IMR-90 (cell line): ENCODE data around the gene COL9A3. TPM values are rescaled to one million over a fixed set of nuclear protein-coding genes. Genes with fewer than 3 reads are reported as not detected.
A peak's percentile ranks its signal among the peaks of the same experiment; 100 is the strongest.

Experiments
- ATAC-seq: fragments of 200-7000 bp; cut with Tn5 transposase; 2 replicates; pipeline ENCODE4 v1.9.1; 2020; ENCODE audit warnings: low read depth, mild to moderate bottlenecking, moderate library complexity
- BruUV-seq: library from RNA; stranded (reverse); fragments of 400-500 nt; replicated peaks from 2 replicates; lab custom pipeline; 2021; lab: Mats Ljungman, UMichigan
- CTCF ChIA-PET: fragments of 300-600 bp; formaldehyde crosslinking; extraction: SDS; loops from one replicate; lab custom pipeline; 2021; ENCODE audit warnings: antibody characterized with exemption; lab: Yijun Ruan, JAX
- POLR2A ChIA-PET: fragments of 300-600 bp; sonication (Branson Sonifier 250); formaldehyde crosslinking; loops from one replicate; lab custom pipeline; 2022; ENCODE audit warnings: antibody characterized with exemption; ENCODE audit not compliant: unreplicated experiment; lab: Charles Lee
- DNase-seq: peaks from one replicate; pipeline ENCODE4 v3.0.0; 2013
- H2AFZ ChIP-seq: replicated peaks from 2 replicates; pipeline ENCODE3; 2013; ENCODE audit warnings: low read length, mild to moderate bottlenecking; ENCODE audit not compliant: poor library complexity
- H2AK5ac ChIP-seq: 2 replicates; pipeline ENCODE4 v1.6.1; 2013; ENCODE audit warnings: low read depth, low read length, inconsistent platforms
- H2AK9ac ChIP-seq: replicated peaks from 2 replicates; pipeline ENCODE3; 2013; ENCODE audit warnings: mild to moderate bottlenecking, low read depth, low read length, moderate library complexity; ENCODE audit not compliant: poor library complexity
- H2BK120ac ChIP-seq: 2 replicates; pipeline ENCODE4 v1.6.1; 2013; ENCODE audit warnings: low read depth, low read length, inconsistent platforms
- H2BK15ac ChIP-seq: 3 replicates; pipeline ENCODE4 v1.6.1; 2013; ENCODE audit warnings: low read depth, low read length, inconsistent platforms
- H2BK20ac ChIP-seq: 2 replicates; pipeline ENCODE4 v1.6.1; 2013; ENCODE audit warnings: low read depth, mild to moderate bottlenecking, inconsistent platforms, low read length, moderate library complexity
- H2BK5ac ChIP-seq: 2 replicates; pipeline ENCODE4 v1.6.1; 2013; ENCODE audit warnings: mild to moderate bottlenecking, low read depth, low read length, inconsistent platforms; ENCODE audit not compliant: poor library complexity, severe bottlenecking
- H3K14ac ChIP-seq: replicated peaks from 2 replicates; pipeline ENCODE4 v1.6.1; 2013; ENCODE audit warnings: low read depth, low read length, inconsistent platforms
- H3K18ac ChIP-seq: 2 replicates; pipeline ENCODE4 v1.6.1; 2013; ENCODE audit warnings: low read depth, low read length, control low read depth
- H3K23ac ChIP-seq: 2 replicates; pipeline ENCODE4 v1.6.1; 2013; ENCODE audit warnings: low read depth, low read length, inconsistent platforms
- H3K27ac ChIP-seq: 2 replicates; pipeline ENCODE4 v1.5.1; 2013; ENCODE audit warnings: mild to moderate bottlenecking, control low read depth, low read length; ENCODE audit not compliant: insufficient read depth
- H3K27me3 ChIP-seq: 2 replicates; pipeline ENCODE4 v1.6.1; 2013; ENCODE audit warnings: low read length; ENCODE audit not compliant: control insufficient read depth, insufficient read depth
- H3K36me3 ChIP-seq: 2 replicates; pipeline ENCODE4 v1.6.1; 2013; ENCODE audit warnings: low read length, mixed read lengths; ENCODE audit not compliant: control insufficient read depth, insufficient read depth
- H3K4ac ChIP-seq: 2 replicates; pipeline ENCODE4 v1.6.1; 2013; ENCODE audit warnings: low read depth, low read length, inconsistent platforms
- H3K4me1 ChIP-seq: 2 replicates; pipeline ENCODE4 v1.6.1; 2013; ENCODE audit warnings: low read length, mixed read lengths; ENCODE audit not compliant: control insufficient read depth, insufficient read depth
- H3K4me2 ChIP-seq: 2 replicates; pipeline ENCODE4 v1.6.1; 2013; ENCODE audit warnings: low read depth, mild to moderate bottlenecking, control low read depth, low read length, moderate library complexity
- H3K4me3 ChIP-seq: 2 replicates; pipeline ENCODE4 v1.5.1; 2013; ENCODE audit warnings: low read depth, mild to moderate bottlenecking, control low read depth, low read length, moderate library complexity; ENCODE audit not compliant: insufficient read depth
- H3K56ac ChIP-seq: 2 replicates; pipeline ENCODE4 v1.6.1; 2013; ENCODE audit warnings: low read length, inconsistent platforms; ENCODE audit not compliant: insufficient read depth; ENCODE audit errors: extremely low read depth
- H3K79me1 ChIP-seq, 2 experiments: 2 replicates each; pipeline ENCODE4 v1.6.1; 2013; ENCODE audit warnings: low read length in 2 of 2, inconsistent platforms in 1 of 2, low read depth in 1 of 2
- H3K9ac ChIP-seq: 2 replicates; pipeline ENCODE4 v1.6.1; 2013; ENCODE audit warnings: low read depth, low read length, control low read depth
- H3K9me1 ChIP-seq: 2 replicates; pipeline ENCODE4 v1.6.1; 2013; ENCODE audit warnings: low read length, inconsistent platforms; ENCODE audit not compliant: insufficient read depth
- H3K9me3 ChIP-seq: 2 replicates; pipeline ENCODE4 v1.6.1; 2013; ENCODE audit warnings: low read length; ENCODE audit not compliant: control insufficient read depth, insufficient read depth
- H4K20me1 ChIP-seq: 2 replicates; pipeline ENCODE4 v1.6.1; 2013; ENCODE audit warnings: low read length, inconsistent platforms; ENCODE audit not compliant: insufficient read depth
- H4K5ac ChIP-seq: 2 replicates; pipeline ENCODE4 v1.6.1; 2013; ENCODE audit warnings: mild to moderate bottlenecking, low read depth, low read length, control low read depth
- H4K8ac ChIP-seq, 2 experiments: 2 replicates each; pipeline ENCODE4 v1.6.1; 2013; ENCODE audit warnings: low read depth in 2 of 2, low read length in 2 of 2, control low read depth in 1 of 2, inconsistent platforms in 1 of 2
- H4K91ac ChIP-seq: 2 replicates; pipeline ENCODE4 v1.6.1; 2013; ENCODE audit warnings: low read depth, low read length, inconsistent platforms; ENCODE audit not compliant: insufficient read depth
- BHLHE40 ChIP-seq: fragments of 150-350 bp; IDR thresholded peaks from 2 replicates; pipeline ENCODE4 v1.6.1; 2016; ENCODE audit warnings: mild to moderate bottlenecking, low read depth, low read length
- CEBPB ChIP-seq: IDR thresholded peaks from 2 replicates; pipeline ENCODE4 v1.6.1; 2012; ENCODE audit warnings: low read depth, low read length, improper control_type of control experiment
- CHD1 ChIP-seq: IDR thresholded peaks from 2 replicates; pipeline ENCODE4 v1.6.1; 2012; ENCODE audit warnings: low read depth, low read length, improper control_type of control experiment
- MAFK ChIP-seq: IDR thresholded peaks from 2 replicates; pipeline ENCODE4 v1.6.1; 2012; ENCODE audit warnings: low read depth, low read length, improper control_type of control experiment
- MAZ ChIP-seq: IDR thresholded peaks from 2 replicates; pipeline ENCODE4 v1.6.1; 2012; ENCODE audit warnings: low read depth, mild to moderate bottlenecking, low read length, improper control_type of control experiment, moderate library complexity, borderline replicate concordance
- MXI1 ChIP-seq: IDR thresholded peaks from 2 replicates; pipeline ENCODE4 v1.6.1; 2012; ENCODE audit warnings: low read depth, mild to moderate bottlenecking, low read length, moderate library complexity, borderline replicate concordance
- NFE2L2 ChIP-seq: fragments of 150-350 bp; IDR thresholded peaks from 2 replicates; pipeline ENCODE4 v1.6.1; 2016; ENCODE audit warnings: low read depth, mild to moderate bottlenecking, low read length
- POLR2A ChIP-seq: IDR thresholded peaks from 2 replicates; pipeline ENCODE4 v1.6.1; 2012; ENCODE audit warnings: mild to moderate bottlenecking, low read depth, low read length
- RAD21 ChIP-seq: IDR thresholded peaks from 2 replicates; pipeline ENCODE4 v1.6.1; 2012; ENCODE audit warnings: low read length, improper control_type of control experiment
- RCOR1 ChIP-seq: IDR thresholded peaks from 2 replicates; pipeline ENCODE4 v1.6.1; 2012; ENCODE audit warnings: mild to moderate bottlenecking, low read length, improper control_type of control experiment; ENCODE audit not compliant: insufficient replicate concordance
- RFX5 ChIP-seq: IDR thresholded peaks from 2 replicates; pipeline ENCODE4 v1.8.0; 2012; ENCODE audit warnings: low read depth, mild to moderate bottlenecking, low read length, moderate library complexity
- SMC3 ChIP-seq: fragments of 150-350 bp; IDR thresholded peaks from 2 replicates; pipeline ENCODE4 v1.6.1; 2016; ENCODE audit warnings: low read depth, mild to moderate bottlenecking, antibody characterized with exemption, low read length, moderate library complexity
- WGBS, 2 experiments: methylation state at CpG; one replicate each; pipeline versions ENCODE4 v1.1.5 to v1.1.7; 2013; ENCODE audit warnings: missing lambda C conversion rate in 2 of 2; ENCODE audit not compliant: insufficient read length in 1 of 2; ENCODE audit errors: extremely low coverage in 2 of 2; 5-methylcytosine and 5-hydroxymethylcytosine counted together
- dilution Hi-C: fragments of 300-500 bp; cut with HindIII; formaldehyde crosslinking; loops from one replicate; pipeline ENCODE4 v1.14.3; 2018; ENCODE audit warnings: low sequenced_read_pairs; ENCODE audit not compliant: unreplicated experiment
- in situ Hi-C: fragments of 300-500 bp; cut with MboI; formaldehyde crosslinking; loops from 3 replicates; pipeline ENCODE4 v1.14.3; 2019; ENCODE audit warnings: low sequenced_read_pairs, inconsistent platforms, mixed read lengths
- intact Hi-C: fragments of 100-400 bp; cut with micrococcal nuclease; formaldehyde crosslinking; loops from 2 replicates; pipeline ENCODE4 v1.10.0; 2022
- polyA plus RNA-seq, 3 experiments: library from polyadenylated mRNA; depleted of rRNA; stranded (reverse); fragments of >200 nt; gene quantifications; 2 replicates each; pipeline ENCODE4 v1.2.3, GENCODE V29; 2012; ENCODE audit warnings: low replicate concordance in 1 of 3
- total RNA-seq: library from RNA; depleted of rRNA; stranded (reverse); fragments of >200 nt; gene quantifications from 2 replicates; pipeline ENCODE4 v1.2.3, GENCODE V29; 2012
- TF ChIP-seq, protein P1 (sequence below): conservative IDR thresholded peaks from 2 replicates; pipeline ENCODE4 v1.5.1; 2012; ENCODE audit warnings: mild to moderate bottlenecking, low read depth, low read length, improper control_type of control experiment

COL9A3 gene
- total and polyA plus RNA-seq, 2 of the 4 experiments (the other 2 are of a cell fraction): 0.36 to 1.4 TPM

GRCh38 chr20:62843656-62844055, 26.8 kb downstream of the COL9A3 start:
- Histone ChIP-seq H3K27ac (no peak overlapping the region), H2BK5ac (no peak overlapping the region), H3K4me1 (0 out of 2 replicates have a peak, but pooled peaks cover 2% of the 10 kb centered on the region), H3K56ac (no peak overlapping the region), H3K23ac (no peak overlapping the region), H3K4me2 (no peak overlapping the region), H3K18ac (no peak overlapping the region), H2AFZ (no peak overlapping the region), H3K27me3 (no peaks in the 10 kb centered on the region), H4K91ac (no peak overlapping the region), H4K8ac (no peak overlapping the region), H3K4ac (no peak overlapping the region), H2BK20ac (no peak overlapping the region), H2BK120ac (no peak overlapping the region), H3K79me1 (no peaks in the 10 kb centered on the region; a peak in 1 of 4 replicates), H3K4me3 (no peak overlapping the region), H2BK15ac (no peak overlapping the region), H3K36me3 (peaks cover 7% of the 10 kb centered on the region; the same call in 1 of the 2 replicates), H2AK5ac (no peak overlapping the region), H3K14ac (no peak overlapping the region), H3K9ac (no peak overlapping the region), H2AK9ac (no peak overlapping the region), H3K9me3 (no peaks in the 10 kb centered on the region), H4K5ac (no peak overlapping the region), H3K9me1 (no peaks in the 10 kb centered on the region), H4K20me1 (no peaks in the 10 kb centered on the region; the same call in 1 of the 2 replicates)
- dilution Hi-C loops (no loop called here), intact Hi-C loops (no loop called here), in situ Hi-C loops (no loop called here)
- 98% methylated on average over 7 of the region's 10 CpGs; no CpG with 5 or more reads in 1 of the 2 experiments for WGBS, 2 experiments
- peak; percentile 52 for ATAC-seq
- CTCF ChIA-PET: no interaction called here
- POLR2A ChIA-PET: no interaction called here
- no TSS peak for BruUV-seq
- no peak for TF ChIP-seq RCOR1
- no peak for TF ChIP-seq RFX5
- no peak for TF ChIP-seq SMC3
- no peak for TF ChIP-seq MAZ
- no peak for TF ChIP-seq NFE2L2
- TF ChIP-seq POLR2A: no peak
- no peak for TF ChIP-seq BHLHE40
- no peak for TF ChIP-seq CHD1
- TF ChIP-seq RAD21: no peak
- TF ChIP-seq CEBPB: no peak
- no peak for TF ChIP-seq MAFK
- TF ChIP-seq, protein P1, sequence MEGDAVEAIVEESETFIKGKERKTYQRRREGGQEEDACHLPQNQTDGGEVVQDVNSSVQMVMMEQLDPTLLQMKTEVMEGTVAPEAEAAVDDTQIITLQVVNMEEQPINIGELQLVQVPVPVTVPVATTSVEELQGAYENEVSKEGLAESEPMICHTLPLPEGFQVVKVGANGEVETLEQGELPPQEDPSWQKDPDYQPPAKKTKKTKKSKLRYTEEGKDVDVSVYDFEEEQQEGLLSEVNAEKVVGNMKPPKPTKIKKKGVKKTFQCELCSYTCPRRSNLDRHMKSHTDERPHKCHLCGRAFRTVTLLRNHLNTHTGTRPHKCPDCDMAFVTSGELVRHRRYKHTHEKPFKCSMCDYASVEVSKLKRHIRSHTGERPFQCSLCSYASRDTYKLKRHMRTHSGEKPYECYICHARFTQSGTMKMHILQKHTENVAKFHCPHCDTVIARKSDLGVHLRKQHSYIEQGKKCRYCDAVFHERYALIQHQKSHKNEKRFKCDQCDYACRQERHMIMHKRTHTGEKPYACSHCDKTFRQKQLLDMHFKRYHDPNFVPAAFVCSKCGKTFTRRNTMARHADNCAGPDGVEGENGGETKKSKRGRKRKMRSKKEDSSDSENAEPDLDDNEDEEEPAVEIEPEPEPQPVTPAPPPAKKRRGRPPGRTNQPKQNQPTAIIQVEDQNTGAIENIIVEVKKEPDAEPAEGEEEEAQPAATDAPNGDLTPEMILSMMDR: no peak
- TF ChIP-seq MXI1: no peak
- DNase-seq: no peak
